Neuronal stem cell (in vitro differentiated cells): ENCODE data around the gene FER.
"Not testable (repeated sequence)": the region's sequence is repeated elsewhere in the genome, so short reads cannot be mapped to it uniquely, and the experiment has no call there.

Source experiments
- DNase-seq: peaks from one replicate; pipeline ENCODE4 v3.0.0-alpha.2; 2013; ENCODE audit warnings: low spot score
- H2AFZ ChIP-seq: one replicate; pipeline ENCODE4 v1.6.1; 2013; ENCODE audit warnings: mild to moderate bottlenecking, low read length, inconsistent platforms
- H2AK5ac ChIP-seq: 2 replicates; pipeline ENCODE4 v1.6.1; 2013; ENCODE audit warnings: low read depth, mild to moderate bottlenecking, inconsistent platforms, low read length, moderate library complexity, mixed read lengths
- H2BK120ac ChIP-seq: 2 replicates; pipeline ENCODE4 v1.6.1; 2013; ENCODE audit warnings: low read depth, mild to moderate bottlenecking, inconsistent platforms, low read length, moderate library complexity, mixed read lengths
- H2BK12ac ChIP-seq: one replicate; pipeline ENCODE4 v1.6.1; 2013; ENCODE audit warnings: low read length, inconsistent platforms
- H2BK15ac ChIP-seq: 2 replicates; pipeline ENCODE4 v1.6.1; 2013; ENCODE audit warnings: mild to moderate bottlenecking, low read length, inconsistent platforms, mixed read lengths
- H2BK5ac ChIP-seq: one replicate; pipeline ENCODE4 v1.6.1; 2013; ENCODE audit warnings: inconsistent platforms, mild to moderate bottlenecking, low read length, moderate library complexity
- H3K14ac ChIP-seq: one replicate; pipeline ENCODE4 v1.6.1; 2013; ENCODE audit warnings: low read length, inconsistent platforms
- H3K18ac ChIP-seq: 2 replicates; pipeline ENCODE4 v1.6.1; 2013; ENCODE audit warnings: low read length, inconsistent platforms
- H3K23ac ChIP-seq: 2 replicates; pipeline ENCODE4 v1.6.1; 2013; ENCODE audit warnings: low read depth, mild to moderate bottlenecking, mixed read lengths, low read length, inconsistent platforms; ENCODE audit not compliant: poor library complexity
- H3K27ac ChIP-seq: replicated peaks from 3 replicates; pipeline ENCODE4 v1.5.1; 2013; ENCODE audit warnings: low read length, inconsistent platforms
- H3K27me3 ChIP-seq, 3 experiments: 2 replicates each; pipeline ENCODE4 v1.6.1; 2013; ENCODE audit warnings: low read length in 3 of 3, mild to moderate bottlenecking in 2 of 3, inconsistent platforms in 1 of 3, low read depth in 1 of 3, mixed read lengths in 1 of 3, moderate library complexity in 1 of 3; ENCODE audit not compliant: control insufficient read depth in 3 of 3, insufficient read depth in 3 of 3
- H3K36me3 ChIP-seq, 2 donors: replicated peaks in 1 of 2; 2 replicates each; pipeline ENCODE4 v1.6.1; 2013; ENCODE audit warnings: low read length in 2 of 2; ENCODE audit not compliant: control insufficient read depth in 2 of 2, insufficient read depth in 2 of 2
- H3K4ac ChIP-seq: 2 replicates; pipeline ENCODE4 v1.6.1; 2013; ENCODE audit warnings: inconsistent platforms, mild to moderate bottlenecking, low read length, moderate library complexity
- H3K4me1 ChIP-seq, 2 donors: 1 replicate in 1 of 2; 2 replicates in 1 of 2; pipeline ENCODE4 v1.6.1; 2013; ENCODE audit warnings: low read length in 2 of 2, low read depth in 1 of 2; ENCODE audit not compliant: control insufficient read depth in 2 of 2, insufficient read depth in 1 of 2
- H3K4me2 ChIP-seq: one replicate; pipeline ENCODE4 v1.6.1; 2013; ENCODE audit warnings: mild to moderate bottlenecking, low read length, inconsistent platforms; ENCODE audit not compliant: insufficient read depth, poor library complexity, severe bottlenecking
- H3K4me3 ChIP-seq, 2 donors: 2 replicates each; pipeline ENCODE4 v1.5.1; 2013; ENCODE audit warnings: low read length in 2 of 2, mild to moderate bottlenecking in 2 of 2, inconsistent platforms in 1 of 2, moderate library complexity in 1 of 2
- H3K79me1 ChIP-seq: one replicate; pipeline ENCODE4 v1.6.1; 2013; ENCODE audit warnings: low read depth, mild to moderate bottlenecking, inconsistent platforms, low read length, moderate library complexity
- H3K9ac ChIP-seq: one replicate; pipeline ENCODE4 v1.6.1; 2013; ENCODE audit warnings: mild to moderate bottlenecking, low read depth, low read length, inconsistent platforms; ENCODE audit not compliant: poor library complexity
- H3K9me3 ChIP-seq, 2 donors: replicated peaks in 1 of 2; 2 replicates each; pipeline versions ENCODE3 to v1.6.1; 2013; ENCODE audit warnings: low read length in 2 of 2, mild to moderate bottlenecking in 2 of 2, inconsistent platforms in 1 of 2, low read depth in 1 of 2, mixed read lengths in 1 of 2, moderate library complexity in 1 of 2; ENCODE audit not compliant: control insufficient read depth in 2 of 2, insufficient read depth in 1 of 2
- H4K8ac ChIP-seq: one replicate; pipeline ENCODE4 v1.6.1; 2013; ENCODE audit warnings: low read depth, mild to moderate bottlenecking, inconsistent platforms, low read length, moderate library complexity
- H4K91ac ChIP-seq: one replicate; pipeline ENCODE4 v1.6.1; 2013; ENCODE audit warnings: low read length, low read depth, mild to moderate bottlenecking, inconsistent platforms; ENCODE audit not compliant: poor library complexity
- WGBS, 2 donors: extraction: QIAGEN DNeasy Blood & Tissue Kit; methylation state at CpG; one replicate each; pipeline ENCODE4 v1.1.7; 2013; ENCODE audit warnings: missing lambda C conversion rate in 2 of 2, mixed read lengths in 1 of 2; ENCODE audit not compliant: insufficient read length in 2 of 2, insufficient replicate concordance in 1 of 2; ENCODE audit errors: extremely low coverage in 2 of 2; 5-methylcytosine and 5-hydroxymethylcytosine counted together

The FER gene

GRCh38 chr5:109025729-109026128 lies 278.0 kb downstream of the FER start:
- H2BK15ac ChIP-seq, H3K14ac ChIP-seq, H3K9ac ChIP-seq, H3K4me2 ChIP-seq, H2BK5ac ChIP-seq, H3K4me3 ChIP-seq, H3K4me1 ChIP-seq, H2BK120ac ChIP-seq, H3K27ac ChIP-seq, H2BK12ac ChIP-seq, H3K18ac ChIP-seq, H3K27me3 ChIP-seq, H2AFZ ChIP-seq, DNase-seq, H3K4ac ChIP-seq, H3K23ac ChIP-seq, H4K8ac ChIP-seq, H3K79me1 ChIP-seq, H2AK5ac ChIP-seq, H3K9me3 ChIP-seq, H4K91ac ChIP-seq, H3K36me3 ChIP-seq: not testable (repeated sequence)
- WGBS, 2 donors = no CpG with 5 or more reads among the region's 1 CpG

GRCh38 chr5:109027983-109028607 lies 280.4 kb downstream of the FER start:
- no peak overlapping the region for H4K8ac ChIP-seq
- peaks cover 0 to 2% of the 10 kb centered on the region in 2 donors for H3K4me1 ChIP-seq
- H4K91ac ChIP-seq = no peak overlapping the region
- DNase-seq = no peak
- H2BK120ac ChIP-seq = no peak overlapping the region
- H3K27me3 ChIP-seq = no peaks in the 10 kb centered on the region
- H3K4ac ChIP-seq = no peak overlapping the region
- WGBS, 2 donors = no CpG with 5 or more reads among the region's 1 CpG
- H3K23ac ChIP-seq = no peak overlapping the region
- H2AFZ ChIP-seq = no peak overlapping the region
- no peak overlapping the region for H3K14ac ChIP-seq
- no peak overlapping the region for H3K4me2 ChIP-seq
- no peak overlapping the region for H2BK12ac ChIP-seq
- H3K36me3 ChIP-seq = no peaks in the 10 kb centered on the region
- H2BK5ac ChIP-seq = no peak overlapping the region
- no peaks in the 10 kb centered on the region for H3K79me1 ChIP-seq
- peaks cover 3 to 6% of the 10 kb centered on the region in 2 donors for H3K9me3 ChIP-seq
- no peak overlapping the region for H2AK5ac ChIP-seq
- H3K4me3 ChIP-seq = no peak overlapping the region
- no peak overlapping the region for H3K18ac ChIP-seq
- no peak overlapping the region for H2BK15ac ChIP-seq
- no peak overlapping the region for H3K27ac ChIP-seq
- no peak overlapping the region for H3K9ac ChIP-seq

- no peak overlapping the region for H4K8ac ChIP-seq
- no peak overlapping the region for H3K23ac ChIP-seq
- H4K91ac ChIP-seq = no peak overlapping the region
- DNase-seq = no peak
- no peak overlapping the region for H3K4me3 ChIP-seq
- H2BK5ac ChIP-seq = no peak overlapping the region
- no CpG with 5 or more reads among the region's 2 CpGs for WGBS, 2 donors
- H3K18ac ChIP-seq = no peak overlapping the region
- H2BK120ac ChIP-seq = no peak overlapping the region
- peaks cover 0 to 2% of the 10 kb centered on the region in 2 donors for H3K4me1 ChIP-seq
- H3K36me3 ChIP-seq = no peaks in the 10 kb centered on the region
- no peak overlapping the region for H2AFZ ChIP-seq
- H3K27me3 ChIP-seq = no peaks in the 10 kb centered on the region
- H3K14ac ChIP-seq = no peak overlapping the region
- H3K9me3 ChIP-seq = peaks cover 3 to 6% of the 10 kb centered on the region in 2 donors
- no peak overlapping the region for H3K9ac ChIP-seq
- no peak overlapping the region for H3K27ac ChIP-seq
- no peak overlapping the region for H3K4me2 ChIP-seq
- H2BK12ac ChIP-seq = no peak overlapping the region
- H2AK5ac ChIP-seq = no peak overlapping the region
- H2BK15ac ChIP-seq = no peak overlapping the region
- H3K79me1 ChIP-seq = no peaks in the 10 kb centered on the region
- H3K4ac ChIP-seq = no peak overlapping the region
Measured at GRCh38 chr5:109028608-109029299, 281.1 kb downstream of the FER start.

GRCh38 chr5:109029847-109030246 lies 282.1 kb downstream of the FER start:
- Histone ChIP-seq H3K36me3 (no peaks in the 10 kb centered on the region), H3K9me3 (no peaks in the 10 kb centered on the region), H4K8ac (no peak overlapping the region), H2BK12ac (no peak overlapping the region), H3K18ac (no peak overlapping the region), H2BK15ac (no peak overlapping the region), H3K14ac (no peak overlapping the region), H3K23ac (no peak overlapping the region), H3K4me3 (no peak overlapping the region), H2BK120ac (no peak overlapping the region), H4K91ac (no peak overlapping the region), H3K4me1 (peaks cover 0 to 3% of the 10 kb centered on the region in 2 donors), H2AFZ (no peak overlapping the region), H3K27ac (no peak overlapping the region), H3K79me1 (no peaks in the 10 kb centered on the region), H2AK5ac (no peak overlapping the region), H3K9ac (no peak overlapping the region), H3K4ac (no peak overlapping the region), H3K4me2 (no peak overlapping the region), H2BK5ac (no peak overlapping the region), H3K27me3 (no peaks in the 10 kb centered on the region)
- no peak for DNase-seq
- no CpG with 5 or more reads among the region's 1 CpG for WGBS, 2 donors
